Endothelial cell of umbilical vein (primary cell): ENCODE results near the gene CEP70. TPM values are rescaled to one million over a fixed set of nuclear protein-coding genes. Genes with fewer than 3 reads are reported as not detected.

Source experiments
- BruUV-seq: library from RNA; stranded (reverse); fragments of 400-500 nt; replicated peaks from 2 replicates; lab custom pipeline; 2021; lab: Mats Ljungman, UMichigan
- CTCF ChIA-PET: fragments of 300-600, 350-600 bp; sonication (Branson Sonifier 250); formaldehyde crosslinking; loops from one replicate; lab custom pipeline; 2021; ENCODE audit warnings: antibody characterized with exemption, inconsistent platforms; lab: Charles Lee
- POLR2A ChIA-PET: fragments of 300-600, 350-600 bp; sonication (Branson Sonifier 250); formaldehyde crosslinking; loops from one replicate; lab custom pipeline; 2021; ENCODE audit warnings: antibody characterized with exemption, inconsistent platforms; lab: Charles Lee
- DNase-seq: peaks from one replicate; pipeline ENCODE4 v3.0.0-alpha.2; 2011; ENCODE audit warnings: low read depth, low spot score
- FAIRE-seq: peaks from 2 replicates; lab custom pipeline; 2011; peaks lifted over from hg19 to GRCh38; lab: Jason Lieb, UNC
- H2AFZ ChIP-seq: 2 replicates; pipeline ENCODE4 v1.6.0; 2012; ENCODE audit warnings: low read depth, low read length, control low read depth, inconsistent platforms
- H3K27ac ChIP-seq: 2 replicates; pipeline ENCODE4 v1.5.1; 2011; ENCODE audit warnings: low read depth, mild to moderate bottlenecking, control low read depth, low read length, moderate library complexity; ENCODE audit not compliant: insufficient read depth
- H3K27me3 ChIP-seq, 2 experiments: 2 replicates each; pipeline versions ENCODE4 v1.6.0 to v1.6.1; 2011; ENCODE audit warnings: low read length in 2 of 2, mixed read lengths in 1 of 2; ENCODE audit not compliant: control insufficient read depth in 2 of 2, insufficient read depth in 2 of 2
- H3K36me3 ChIP-seq, 2 experiments: 2 replicates in 1 of 2; 3 replicates in 1 of 2; pipeline ENCODE4 v1.5.1; 2011; ENCODE audit warnings: low read length in 2 of 2, mild to moderate bottlenecking in 1 of 2, moderate library complexity in 1 of 2; ENCODE audit not compliant: control insufficient read depth in 2 of 2, insufficient read depth in 2 of 2; ENCODE audit errors: extremely low read depth in 1 of 2
- H3K4me1 ChIP-seq: 3 replicates; pipeline ENCODE4 v1.5.1; 2011; ENCODE audit warnings: mild to moderate bottlenecking, low read length; ENCODE audit not compliant: control insufficient read depth, insufficient read depth; ENCODE audit errors: extremely low read depth
- H3K4me2 ChIP-seq: 2 replicates; pipeline ENCODE4 v1.6.1; 2011; ENCODE audit warnings: low read length, control low read depth, mixed read lengths; ENCODE audit not compliant: insufficient read depth
- H3K4me3 ChIP-seq, 3 experiments: fragments of 200-600 bp in 1 of 3; sonication (generic), shearing (Covaris generic) in 1 of 3; replicated peaks in 1 of 3; 2 replicates each; pipeline ENCODE4 v1.5.1; 2011 to 2016; ENCODE audit warnings: control low read depth in 3 of 3, low read length in 3 of 3, mild to moderate bottlenecking in 2 of 3, inconsistent platforms in 1 of 3, low read depth in 1 of 3, moderate library complexity in 1 of 3; ENCODE audit not compliant: insufficient read depth in 1 of 3
- H3K79me2 ChIP-seq: 2 replicates; pipeline ENCODE4 v1.6.0; 2012; ENCODE audit warnings: low read length, inconsistent platforms; ENCODE audit not compliant: control insufficient read depth, insufficient read depth
- H3K9ac ChIP-seq: replicated peaks from 2 replicates; pipeline ENCODE3; 2011; ENCODE audit warnings: low read length, control low read depth; ENCODE audit not compliant: insufficient read depth; ENCODE audit errors: extremely low read depth
- H3K9me1 ChIP-seq: replicated peaks from 3 replicates; pipeline ENCODE4 v1.6.0; 2011; ENCODE audit warnings: mild to moderate bottlenecking, low read length; ENCODE audit not compliant: control insufficient read depth, insufficient read depth; ENCODE audit errors: extremely low read depth
- H3K9me3 ChIP-seq: replicated peaks from 2 replicates; pipeline ENCODE4 v1.5.1; 2012; ENCODE audit warnings: low read length, inconsistent platforms; ENCODE audit not compliant: control insufficient read depth, insufficient read depth
- H4K20me1 ChIP-seq: replicated peaks from 2 replicates; pipeline ENCODE3; 2011; ENCODE audit warnings: mild to moderate bottlenecking, low read length; ENCODE audit not compliant: control insufficient read depth, insufficient read depth; ENCODE audit errors: extremely low read depth
- CTCF ChIP-seq, 2 donors: IDR thresholded peaks; 1 replicate in 1 of 2; 2 replicates in 1 of 2; pipeline ENCODE4 v1.5.1; 2011; ENCODE audit warnings: low read length in 2 of 2, mild to moderate bottlenecking in 2 of 2, moderate library complexity in 2 of 2, control low read depth in 1 of 2, inconsistent platforms in 1 of 2, low read depth in 1 of 2; ENCODE audit not compliant: insufficient read depth in 1 of 2; ENCODE audit errors: extremely low read depth in 1 of 2
- EZH2 ChIP-seq: IDR thresholded peaks from 2 replicates; pipeline ENCODE4 v1.6.1; 2012; ENCODE audit warnings: borderline replicate concordance, low read depth, mild to moderate bottlenecking, moderate library complexity, low read length, inconsistent platforms; ENCODE audit not compliant: severe bottlenecking
- FOS ChIP-seq: IDR thresholded peaks from 2 replicates; pipeline ENCODE4 v1.6.1; 2011; ENCODE audit warnings: mild to moderate bottlenecking, low read length, moderate library complexity, borderline replicate concordance; ENCODE audit not compliant: insufficient read depth
- GATA2 ChIP-seq: IDR thresholded peaks from 2 replicates; pipeline ENCODE4 v1.7.0; 2011; ENCODE audit warnings: low read depth, mild to moderate bottlenecking, moderate library complexity, mixed read lengths, low read length; ENCODE audit not compliant: insufficient read length, insufficient read depth
- JUN ChIP-seq: IDR thresholded peaks from 2 replicates; pipeline ENCODE4 v1.6.1; 2011; ENCODE audit warnings: borderline replicate concordance, low read depth; ENCODE audit not compliant: insufficient read length, insufficient read depth
- MAX ChIP-seq: IDR thresholded peaks from 2 replicates; pipeline ENCODE4 v1.6.1; 2011; ENCODE audit not compliant: insufficient read depth, insufficient read length
- MYC ChIP-seq: IDR thresholded peaks from one replicate; pipeline ENCODE4 v1.6.1; 2011; ENCODE audit warnings: mild to moderate bottlenecking, low read depth, low read length
- POLR2A ChIP-seq: IDR thresholded peaks from 2 replicates; pipeline ENCODE4 v1.6.1; 2012; ENCODE audit warnings: low read depth, mild to moderate bottlenecking, control low read depth, low read length
- POLR2AphosphoS5 ChIP-seq: IDR thresholded peaks from 2 replicates; pipeline ENCODE4 v1.6.1; 2012; ENCODE audit warnings: low read depth, mild to moderate bottlenecking, control low read depth, low read length, moderate library complexity; ENCODE audit not compliant: insufficient read depth
- dilution Hi-C: fragments of 300-500 bp; cut with MboI; formaldehyde crosslinking; loops from one replicate; pipeline ENCODE4 v1.15.0; 2019; ENCODE audit warnings: low sequenced_read_pairs; ENCODE audit not compliant: extremely low pct_ligation_motif_present
- intact Hi-C: fragments of 100-400 bp; cut with micrococcal nuclease; formaldehyde crosslinking; loops from one replicate; pipeline ENCODE4 v1.10.0; 2022
- polyA plus RNA-seq, 4 experiments: library from polyadenylated mRNA; depleted of rRNA in 3 of 4; stranded (reverse) in 3 of 4; unstranded in 1 of 4; fragments of >200 nt; gene quantifications; 2 replicates each; pipeline versions ENCODE4 v1.2.1 to v1.2.3, GENCODE V29; 2011 to 2012; ENCODE audit warnings: missing spikeins in 1 of 4
- total RNA-seq: library from RNA; stranded (reverse); gene quantifications from 2 replicates; pipeline ENCODE4 v1.2.3, GENCODE V29; 2021

The CEP70 gene
- total and polyA plus RNA-seq, 2 donors (not counting 3 experiments of a cell fraction or from before 2014, with no cell fraction given), result 2.1 to 16.9 TPM

DNA sequence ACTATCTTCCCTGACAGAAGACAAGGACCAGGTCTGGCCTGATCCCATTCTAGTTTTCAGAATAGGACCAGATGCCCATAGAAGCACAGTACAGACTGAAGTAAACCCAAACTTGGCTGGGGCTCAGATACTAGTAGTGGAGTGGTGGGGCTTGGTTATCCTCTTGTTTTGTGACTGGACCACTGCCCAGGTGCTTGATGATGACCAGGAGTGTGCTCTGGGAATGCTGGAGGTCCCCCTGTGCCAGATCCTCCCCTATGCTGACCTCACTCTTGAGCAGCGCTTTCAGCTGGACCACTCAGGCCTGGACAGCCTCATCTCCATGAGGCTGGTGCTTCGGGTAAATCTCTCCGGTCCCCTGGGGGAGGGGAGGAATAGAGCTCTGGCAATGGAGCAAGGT lies 123.4 kb downstream of the CEP70 start:
- no peak overlapping the region for H2AFZ ChIP-seq
- no peaks in the 10 kb centered on the region for H3K27me3 ChIP-seq
- no peaks in the 10 kb centered on the region for H3K79me2 ChIP-seq
- intact Hi-C loops, result no loop called here
- ChIA-PET POLR2A (no interaction called here), CTCF (interaction anchor here (0.9 to 2.3 kb wide), 3 partner anchors 8 to 453 kb away, joined by 3 to 9 read pairs (median 3); partner anchors contain the start of gene CEP70)
- H3K27ac ChIP-seq, result no peak overlapping the region
- H4K20me1 ChIP-seq, result peaks cover 2% of the 10 kb centered on the region
- no peaks in the 10 kb centered on the region for H3K36me3 ChIP-seq
- H3K9me1 ChIP-seq, result no peaks in the 10 kb centered on the region
- FAIRE-seq (no peak), DNase-seq (no peak)
- TF ChIP-seq MAX (no peak), GATA2 (no peak), JUN (no peak), MYC (no peak), POLR2AphosphoS5 (no peak), EZH2 (no peak), CTCF (IDR thresholded peaks at IDR 0.05; ENCODE audit: extremely low read depth in 1 of 2, insufficient read depth in 1 of 2, low read depth in 1 of 2, low read length in 2 of 2) (no peak), FOS (no peak), POLR2A (no peak)
- dilution Hi-C loops, result no loop called here
- no TSS peak for BruUV-seq
- no peak overlapping the region for H3K9ac ChIP-seq
- H3K4me1 ChIP-seq, result peaks cover 6% of the 10 kb centered on the region
- H3K4me3 ChIP-seq, result no peak overlapping the region
- H3K9me3 ChIP-seq, result no peaks in the 10 kb centered on the region
- H3K4me2 ChIP-seq, result no peak overlapping the region
